Mesothelial cell of epicardium (in vitro differentiated cells): ENCODE results near the gene PROCA1. TPM values are rescaled to one million over a fixed set of nuclear protein-coding genes. Genes with fewer than 3 reads are reported as not detected.
A peak's percentile ranks its signal among the peaks of the same experiment; 100 is the strongest.
"Not testable (repeated sequence)": the region's sequence is repeated elsewhere in the genome, so short reads cannot be mapped to it uniquely, and the experiment has no call there.

Experiments used
- DNase-seq, 2 experiments: peaks; one replicate each; pipeline ENCODE4 v3.0.0; 2021; ENCODE audit warnings: low spot score in 2 of 2; ENCODE audit not compliant: unreplicated experiment in 2 of 2
- H3K27ac Mint-ChIP-seq: 2 replicates; pipeline ENCODE4 v1.8.0; 2021; ENCODE audit warnings: mixed read lengths
- H3K27me3 Mint-ChIP-seq: 2 replicates; pipeline ENCODE4 v1.8.0; 2021; ENCODE audit warnings: low read depth, mixed read lengths
- H3K36me3 Mint-ChIP-seq: 2 replicates; pipeline ENCODE4 v1.8.0; 2021; ENCODE audit warnings: mixed read lengths
- H3K4me1 Mint-ChIP-seq: 2 replicates; pipeline ENCODE4 v1.8.0; 2021; ENCODE audit warnings: mixed read lengths
- H3K4me3 Mint-ChIP-seq: 2 replicates; pipeline ENCODE4 v1.8.0; 2021; ENCODE audit warnings: mild to moderate bottlenecking, moderate library complexity, mixed read lengths
- H3K9me3 Mint-ChIP-seq: 2 replicates; pipeline ENCODE4 v1.8.0; 2021; ENCODE audit warnings: mixed read lengths
- total RNA-seq: library from RNA; stranded (reverse); gene quantifications from 3 replicates; pipeline ENCODE4 v1.2.1, GENCODE V29; 2021
- TF ChIP-seq, protein P1 (sequence below): fragments of 200-600 bp; sonication (generic); IDR thresholded peaks from one replicate; pipeline ENCODE4 v1.5.0; 2021; ENCODE audit warnings: antibody characterized with exemption; ENCODE audit not compliant: unreplicated experiment

PROCA1 gene
- total RNA-seq, 1 donor from 2014 or later = 11.7 TPM

DNA sequence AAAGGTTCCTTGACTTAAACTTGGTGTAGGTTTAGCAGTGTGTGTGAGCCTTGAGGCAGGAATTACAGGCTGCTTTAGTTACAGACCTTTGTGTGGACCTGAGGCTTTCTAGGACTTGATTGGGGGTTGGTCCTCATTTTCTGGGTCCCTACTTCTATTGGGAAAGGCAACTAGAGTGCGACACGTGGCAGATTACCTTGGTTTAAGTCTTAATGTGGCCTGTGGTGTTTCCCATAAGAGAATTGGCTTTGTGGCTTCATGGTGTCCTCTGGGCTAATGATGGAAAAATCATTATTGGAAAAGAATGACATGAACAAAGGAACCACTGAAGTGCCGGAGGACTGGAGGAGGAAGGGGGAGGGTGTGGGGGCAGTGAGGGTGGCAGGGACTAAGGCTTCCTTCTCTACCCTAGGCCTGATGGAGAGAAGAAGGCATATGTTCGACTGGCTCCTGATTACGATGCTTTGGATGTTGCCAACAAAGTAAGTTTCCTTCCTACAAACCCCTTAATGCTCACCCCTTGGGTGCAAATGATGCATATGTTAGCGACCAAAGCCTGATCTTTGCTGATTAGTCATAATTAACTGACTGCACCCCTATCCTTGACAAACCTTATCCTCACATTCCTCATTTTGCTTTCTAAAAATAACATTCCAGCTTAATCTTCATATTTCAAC, 11.6 kb upstream of the PROCA1 start:
- H3K9me3 Mint-ChIP-seq = no peaks in the 10 kb centered on the region
- TF ChIP-seq, protein P1, sequence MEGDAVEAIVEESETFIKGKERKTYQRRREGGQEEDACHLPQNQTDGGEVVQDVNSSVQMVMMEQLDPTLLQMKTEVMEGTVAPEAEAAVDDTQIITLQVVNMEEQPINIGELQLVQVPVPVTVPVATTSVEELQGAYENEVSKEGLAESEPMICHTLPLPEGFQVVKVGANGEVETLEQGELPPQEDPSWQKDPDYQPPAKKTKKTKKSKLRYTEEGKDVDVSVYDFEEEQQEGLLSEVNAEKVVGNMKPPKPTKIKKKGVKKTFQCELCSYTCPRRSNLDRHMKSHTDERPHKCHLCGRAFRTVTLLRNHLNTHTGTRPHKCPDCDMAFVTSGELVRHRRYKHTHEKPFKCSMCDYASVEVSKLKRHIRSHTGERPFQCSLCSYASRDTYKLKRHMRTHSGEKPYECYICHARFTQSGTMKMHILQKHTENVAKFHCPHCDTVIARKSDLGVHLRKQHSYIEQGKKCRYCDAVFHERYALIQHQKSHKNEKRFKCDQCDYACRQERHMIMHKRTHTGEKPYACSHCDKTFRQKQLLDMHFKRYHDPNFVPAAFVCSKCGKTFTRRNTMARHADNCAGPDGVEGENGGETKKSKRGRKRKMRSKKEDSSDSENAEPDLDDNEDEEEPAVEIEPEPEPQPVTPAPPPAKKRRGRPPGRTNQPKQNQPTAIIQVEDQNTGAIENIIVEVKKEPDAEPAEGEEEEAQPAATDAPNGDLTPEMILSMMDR = no peak
- no peak overlapping the region for H3K4me3 Mint-ChIP-seq
- H3K27ac Mint-ChIP-seq = no peak overlapping the region
- H3K27me3 Mint-ChIP-seq = no peaks in the 10 kb centered on the region
- H3K4me1 Mint-ChIP-seq = peaks cover 64% of the 10 kb centered on the region
- DNase-seq = no peak
- H3K36me3 Mint-ChIP-seq = peaks cover 13% of the 10 kb centered on the region

DNA sequence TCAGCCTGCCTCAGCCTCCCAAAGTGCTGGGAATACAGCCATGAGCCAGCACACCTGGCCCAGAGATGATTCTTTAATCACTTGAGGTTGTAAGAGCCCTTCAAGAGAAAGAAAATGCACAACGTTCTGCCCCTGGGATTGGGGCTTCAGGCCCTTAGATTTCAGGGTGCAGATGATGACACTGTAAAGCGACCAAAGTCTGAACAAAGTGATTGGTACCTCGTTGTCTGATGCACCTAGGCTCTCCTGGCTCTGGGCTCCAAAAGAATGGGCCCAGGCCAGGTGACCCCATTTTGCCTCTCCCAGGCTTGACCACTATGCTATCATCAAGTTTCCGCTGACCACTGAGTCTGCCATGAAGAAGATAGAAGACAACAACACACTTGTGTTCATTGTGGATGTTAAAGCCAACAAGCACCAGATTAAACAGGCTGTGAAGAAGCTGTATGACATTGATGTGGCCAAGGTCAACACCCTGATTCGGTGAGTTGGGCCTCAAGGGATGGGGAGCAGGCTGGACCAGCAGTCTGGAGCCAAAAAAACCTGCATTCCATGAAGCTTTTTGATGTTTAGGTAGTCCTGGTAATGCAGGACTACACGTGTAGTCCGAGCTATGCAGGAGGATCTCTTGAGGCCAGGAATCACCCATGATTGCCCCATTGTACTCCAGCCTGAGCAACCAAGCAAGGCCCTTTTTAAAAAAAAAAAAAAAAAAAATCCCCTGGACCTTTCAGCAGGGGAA, 10.9 kb upstream of the PROCA1 start:
- Mint-ChIP-seq H3K27ac (peak overlapping the region; percentile 34), H3K4me3 (peak overlapping the region; percentile 99), H3K4me1 (peaks cover 68% of the 10 kb centered on the region), H3K9me3 (no peaks in the 10 kb centered on the region), H3K27me3 (no peaks in the 10 kb centered on the region), H3K36me3 (peaks cover 13% of the 10 kb centered on the region)
- TF ChIP-seq, protein P1 = no peak
- no peak for DNase-seq

DNA sequence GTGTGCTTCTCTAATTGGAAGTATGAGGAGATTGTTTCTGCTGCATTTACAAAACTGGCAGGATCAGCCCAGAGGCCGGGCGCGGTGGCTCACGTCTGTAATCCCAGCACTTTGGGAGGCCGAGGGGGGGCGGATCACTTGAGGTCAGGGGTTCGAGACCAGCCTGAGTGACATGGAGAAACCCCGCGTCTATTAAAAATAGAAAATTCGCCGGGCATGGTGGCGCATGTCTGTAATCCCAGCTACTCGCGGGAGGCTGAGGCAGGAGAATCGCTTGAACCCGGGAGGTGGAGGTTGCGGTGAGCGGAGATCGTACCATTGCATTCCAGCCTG, 9.3 kb upstream of the PROCA1 start:
- not testable (repeated sequence) for DNase-seq, H3K27me3 Mint-ChIP-seq, H3K9me3 Mint-ChIP-seq
- Mint-ChIP-seq H3K4me3 (peak overlapping the region; percentile 99), H3K27ac (peak overlapping the region; percentile 100), H3K36me3 (peaks cover 13% of the 10 kb centered on the region), H3K4me1 (peaks cover 70% of the 10 kb centered on the region)

DNA sequence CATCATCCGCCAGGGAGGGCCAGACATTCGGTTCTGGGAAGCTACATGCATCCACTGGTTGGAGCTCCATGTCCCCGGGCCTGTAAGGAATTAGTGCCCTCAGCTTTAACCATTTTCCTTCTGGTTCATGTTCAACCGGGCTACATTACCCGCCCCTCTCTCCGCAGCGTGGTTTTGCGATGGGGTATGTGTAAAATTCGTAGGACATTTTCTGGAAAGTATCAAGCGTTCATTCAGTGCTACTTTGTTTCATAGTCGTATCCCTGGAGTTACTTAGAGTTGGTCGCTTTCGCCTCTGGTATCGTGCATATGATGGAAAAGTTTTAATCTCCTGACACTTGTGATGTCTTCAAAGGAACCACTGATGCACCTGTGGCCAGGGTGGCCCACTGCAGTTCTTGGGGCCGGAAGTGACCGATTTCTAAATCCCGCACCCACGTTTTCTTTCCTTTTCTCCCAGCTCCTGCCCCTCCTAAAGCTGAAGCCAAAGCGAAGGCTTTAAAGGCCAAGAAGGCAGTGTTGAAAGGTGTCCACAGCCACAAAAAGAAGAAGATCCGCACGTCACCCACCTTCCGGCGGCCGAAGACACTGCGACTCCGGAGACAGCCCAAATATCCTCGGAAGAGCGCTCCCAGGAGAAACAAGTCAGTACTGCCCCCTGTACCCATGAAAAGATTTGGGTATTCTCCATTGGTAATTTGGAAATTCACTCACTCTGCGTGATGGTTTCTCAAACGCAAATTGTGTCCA, 8.7 kb upstream of the PROCA1 start:
- H3K27ac Mint-ChIP-seq = peak overlapping the region; percentile 100
- H3K4me3 Mint-ChIP-seq = peak overlapping the region; percentile 99
- DNase-seq = no peak
- peaks cover 70% of the 10 kb centered on the region for H3K4me1 Mint-ChIP-seq
- no peaks in the 10 kb centered on the region for H3K27me3 Mint-ChIP-seq
- H3K36me3 Mint-ChIP-seq = peaks cover 14% of the 10 kb centered on the region
- H3K9me3 Mint-ChIP-seq = no peaks in the 10 kb centered on the region
- TF ChIP-seq, protein P1 = no peak

DNA sequence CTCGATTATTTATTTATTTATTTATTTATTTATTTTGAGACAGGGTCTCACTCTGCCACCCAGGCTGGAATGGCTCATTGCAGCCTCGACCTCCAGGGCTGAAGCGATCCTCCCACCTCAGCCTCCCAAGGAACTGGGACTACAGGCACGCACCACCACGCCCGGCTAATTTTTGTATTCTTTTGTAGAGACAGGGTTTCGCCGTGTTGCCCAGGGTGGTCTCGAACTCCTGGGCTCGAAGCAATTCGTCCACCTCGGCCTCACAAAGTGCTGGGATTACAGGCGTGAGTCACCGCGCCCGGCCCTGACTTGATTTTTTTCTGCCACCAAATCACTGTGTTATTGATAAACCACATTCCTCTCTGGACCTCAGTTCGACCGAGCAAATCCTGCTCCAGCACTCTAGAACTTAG, 7.3 kb upstream of the PROCA1 start:
- TF ChIP-seq, protein P1 = no peak
- no peak for DNase-seq
- H3K36me3 Mint-ChIP-seq = peaks cover 20% of the 10 kb centered on the region
- no peaks in the 10 kb centered on the region for H3K27me3 Mint-ChIP-seq
- H3K27ac Mint-ChIP-seq = peak overlapping the region; percentile 100
- peak overlapping the region; percentile 99 for H3K4me3 Mint-ChIP-seq
- H3K4me1 Mint-ChIP-seq = peaks cover 61% of the 10 kb centered on the region
- no peaks in the 10 kb centered on the region for H3K9me3 Mint-ChIP-seq
